DOHH2 (cell line): ENCODE results near the gene NOC2L.

ENCODE experiments used
- CTCF ChIP-seq: fragments of 200-600 bp; sonication (generic); IDR thresholded peaks from one replicate; pipeline ENCODE4 v1.5.1; 2014; ENCODE audit warnings: antibody characterized with exemption, mild to moderate bottlenecking, low read depth, low read length; ENCODE audit not compliant: poor library complexity, severe bottlenecking
- EZH2phosphoT487 ChIP-seq: fragments of 200-600 bp; sonication (generic); IDR thresholded peaks from 2 replicates; pipeline ENCODE4 v1.6.1; 2017; ENCODE audit warnings: borderline replicate concordance, mild to moderate bottlenecking, antibody characterized with exemption, low read length, moderate library complexity, mixed read lengths

DNA sequence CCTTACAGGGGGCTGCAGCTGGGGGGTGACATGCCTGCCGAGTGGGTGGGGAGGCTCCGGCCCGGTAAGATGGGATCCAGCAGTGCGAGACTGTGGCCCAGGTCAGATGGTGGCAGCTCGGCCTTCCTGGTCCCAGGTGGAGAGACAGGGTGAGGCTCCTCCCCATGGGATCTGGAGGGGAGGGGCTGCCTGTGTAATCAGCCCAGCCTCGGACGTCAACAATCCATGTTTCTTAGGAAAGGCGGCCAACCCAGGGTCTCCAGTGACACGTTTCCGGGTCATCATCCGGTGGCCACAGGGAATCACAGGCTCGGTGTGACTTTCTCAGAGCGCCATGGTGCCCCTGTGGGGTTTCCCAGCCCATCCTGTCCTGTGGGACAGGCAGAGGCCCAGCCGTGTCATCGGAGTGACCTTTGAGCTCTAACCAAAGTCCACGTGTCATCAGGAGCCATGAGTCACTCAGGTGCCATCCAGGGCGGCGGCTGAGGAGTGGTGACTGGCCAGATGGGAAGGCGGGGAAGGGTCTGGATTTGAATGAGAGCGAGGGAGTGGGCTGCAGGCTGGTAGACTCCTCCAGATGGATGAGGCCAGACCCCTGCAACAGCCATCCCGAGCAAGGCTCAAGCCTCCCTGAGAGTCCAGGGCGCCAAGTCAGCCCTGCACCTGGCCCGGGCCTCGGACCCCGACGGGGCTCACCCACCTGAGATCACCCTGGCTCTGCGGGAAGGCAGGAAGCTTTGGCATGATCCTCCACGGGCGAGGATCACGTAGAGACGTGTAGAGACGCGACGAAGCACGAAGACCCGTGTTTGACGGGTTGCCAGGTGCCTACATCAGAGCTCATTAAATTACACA is 47.5 kb upstream of the NOC2L start:
- TF ChIP-seq CTCF = no peak
- TF ChIP-seq EZH2phosphoT487 = no peak
